GM18505 (cell line): ENCODE results near the gene GRID1.

ENCODE experiments used
- ATAC-seq: cut with Tn5 transposase; IDR thresholded peaks from one replicate; pipeline ENCODE4 v1.9.1; 2021; ENCODE audit not compliant: unreplicated experiment
- POLR2A ChIP-seq: IDR thresholded peaks from 4 replicates; pipeline ENCODE4 v1.6.1; 2011; ENCODE audit warnings: borderline replicate concordance; ENCODE audit not compliant: insufficient read depth, insufficient read length; ENCODE audit errors: extremely low read depth

Gene GRID1

DNA sequence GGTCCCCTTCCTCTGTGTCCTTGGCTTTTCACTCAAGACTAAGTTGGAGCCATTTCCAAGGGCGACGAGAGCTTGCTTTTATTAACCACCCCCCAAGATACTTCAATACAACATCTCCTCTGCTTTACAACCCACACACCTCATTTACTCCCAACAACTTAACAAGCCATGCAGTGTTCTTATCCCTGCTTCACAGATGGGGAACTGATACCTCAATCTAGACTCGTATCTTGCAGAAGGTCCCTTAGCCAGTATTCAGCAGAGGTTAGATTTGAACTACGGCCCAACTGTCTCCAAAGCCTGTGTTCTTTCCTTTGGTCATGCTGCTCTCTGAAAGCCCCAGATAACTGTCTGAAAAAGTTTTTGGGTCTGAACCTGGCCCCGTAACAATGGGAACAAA is 444.8 kb downstream of the GRID1 start:
- TF ChIP-seq POLR2A, result no peak
- ATAC-seq, result no peak

DNA sequence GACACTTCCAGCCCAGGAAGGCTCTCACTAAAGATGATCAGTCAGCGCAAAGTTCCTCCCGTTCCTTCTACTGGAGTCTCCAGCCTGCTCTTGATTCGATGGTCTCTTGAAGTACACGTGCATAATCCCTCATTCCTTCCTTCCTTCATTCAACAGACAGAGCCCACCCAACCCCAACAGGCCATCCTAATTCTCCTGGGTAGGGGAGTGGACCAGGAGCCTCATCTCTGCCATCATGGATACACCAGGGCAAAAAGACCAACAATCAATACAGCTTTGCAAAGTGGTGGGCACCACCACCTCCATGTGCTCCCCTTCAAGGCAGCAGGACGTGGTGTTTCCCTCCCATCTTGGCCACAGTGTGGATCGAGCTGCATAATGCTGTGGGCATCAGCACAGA is 446.3 kb downstream of the GRID1 start:
- no peak for TF ChIP-seq POLR2A
- no peak for ATAC-seq

DNA sequence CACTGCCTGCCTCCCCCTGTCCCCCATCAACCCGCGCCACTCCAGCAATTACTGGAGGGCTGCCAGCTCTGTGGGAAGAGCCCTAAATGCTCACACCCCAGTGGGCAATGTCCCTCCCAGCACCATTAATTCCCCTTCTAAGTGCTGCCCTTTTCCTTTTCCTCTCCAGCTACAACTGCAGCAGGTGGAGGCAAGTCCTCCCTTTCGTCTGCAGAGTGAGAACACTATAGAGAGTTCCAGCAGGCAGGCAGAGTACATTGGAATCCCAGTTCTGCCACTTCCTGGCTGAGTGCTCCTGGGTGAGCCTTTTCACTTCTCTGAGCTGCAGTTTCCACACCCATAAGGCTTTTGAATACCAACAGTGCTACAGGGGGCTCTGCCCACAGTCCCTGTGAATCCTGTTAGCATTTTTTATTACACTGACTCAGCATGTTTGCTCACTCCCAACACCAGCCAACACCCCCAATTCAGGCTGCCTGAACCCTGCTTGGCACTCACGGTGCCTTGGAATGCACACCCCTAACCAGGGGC is 447.0 kb downstream of the GRID1 start:
- ATAC-seq, result no peak
- no peak for TF ChIP-seq POLR2A

DNA sequence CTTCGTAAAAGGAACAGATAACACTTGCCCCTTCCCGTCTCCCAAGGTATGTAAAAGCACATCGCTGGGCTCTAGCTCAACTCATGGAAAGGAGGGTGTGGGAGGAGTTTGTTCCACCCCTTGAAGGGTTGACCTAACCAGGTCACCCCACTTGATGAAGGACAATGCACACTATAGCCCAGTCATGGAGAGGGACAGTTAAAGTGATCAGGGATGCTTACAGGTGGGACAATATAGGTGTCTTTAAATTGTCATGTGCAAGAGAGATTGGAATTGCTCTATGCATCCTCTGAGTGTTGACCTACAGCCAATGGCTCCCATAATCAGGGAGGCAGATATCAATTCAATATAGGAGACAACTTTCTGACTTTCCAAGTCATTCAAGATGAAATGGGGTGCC is 448.2 kb downstream of the GRID1 start:
- TF ChIP-seq POLR2A, result no peak
- ATAC-seq, result no peak

DNA sequence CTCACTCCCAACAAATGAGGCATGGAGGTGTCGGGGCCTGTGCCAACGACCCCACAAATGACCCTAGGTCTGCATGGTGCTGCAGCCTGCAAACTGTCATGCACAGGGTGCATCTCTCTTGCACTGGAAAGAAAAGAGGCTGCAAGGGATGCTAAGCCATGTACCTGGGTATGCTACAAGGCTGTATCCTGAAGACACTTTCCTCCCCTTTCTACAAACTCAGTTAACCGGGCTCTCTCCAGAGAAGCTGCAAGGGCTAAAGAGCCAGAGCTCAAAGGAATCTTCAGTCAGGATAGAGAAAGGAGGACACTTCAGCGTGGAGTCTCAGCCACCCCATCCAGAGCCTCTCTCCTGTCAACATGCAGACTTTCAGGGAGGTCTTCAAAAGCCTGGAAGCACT is 449.0 kb downstream of the GRID1 start:
- no peak for ATAC-seq
- TF ChIP-seq POLR2A, result no peak

DNA sequence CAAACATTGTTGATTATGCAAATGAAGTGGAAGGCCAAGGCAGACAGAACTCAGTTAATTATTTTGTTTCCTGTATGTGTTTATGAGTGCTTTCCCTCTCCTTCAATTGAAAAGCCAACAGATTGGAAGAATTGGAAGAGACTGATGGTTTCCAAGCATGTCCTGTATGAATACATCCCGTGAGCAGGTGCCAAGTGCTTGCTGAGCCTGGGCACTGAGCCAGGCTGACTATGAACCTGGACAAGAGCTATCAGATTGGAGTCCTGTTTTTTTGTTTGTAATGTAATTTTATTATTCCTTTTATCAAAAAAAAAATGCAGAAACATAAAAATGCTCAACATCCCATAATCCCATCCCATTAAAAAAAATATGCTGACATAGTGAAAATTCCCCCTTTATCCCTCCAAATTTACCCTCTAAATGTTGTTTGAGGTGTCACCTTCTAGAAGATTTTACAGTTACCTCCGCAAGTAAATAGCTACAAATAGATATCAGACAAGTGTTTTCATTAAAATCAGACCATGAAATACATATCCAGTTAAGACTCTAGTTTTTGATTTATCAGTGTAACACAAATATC is 449.5 kb downstream of the GRID1 start:
- TF ChIP-seq POLR2A, result no peak
- ATAC-seq, result no peak

DNA sequence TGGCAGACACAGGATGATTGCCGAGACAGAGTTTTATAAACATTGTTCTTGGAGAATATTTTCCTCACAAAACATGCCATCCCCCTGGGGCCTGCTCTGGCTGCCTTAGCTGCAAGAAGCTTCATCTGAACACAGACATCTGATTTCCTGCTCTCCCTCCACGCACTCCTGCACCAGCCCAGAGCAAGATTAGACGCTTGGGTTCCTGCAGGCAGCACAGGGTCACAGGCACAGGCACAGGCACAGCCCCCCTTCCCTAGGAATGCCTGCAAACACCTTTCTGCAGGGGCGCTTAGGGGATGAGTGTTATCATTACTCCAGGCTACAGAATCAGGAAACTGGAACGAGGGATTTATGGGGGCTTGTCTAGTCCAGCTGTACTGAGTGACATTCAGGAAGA is 450.3 kb downstream of the GRID1 start:
- no peak for ATAC-seq
- TF ChIP-seq POLR2A, result no peak

DNA sequence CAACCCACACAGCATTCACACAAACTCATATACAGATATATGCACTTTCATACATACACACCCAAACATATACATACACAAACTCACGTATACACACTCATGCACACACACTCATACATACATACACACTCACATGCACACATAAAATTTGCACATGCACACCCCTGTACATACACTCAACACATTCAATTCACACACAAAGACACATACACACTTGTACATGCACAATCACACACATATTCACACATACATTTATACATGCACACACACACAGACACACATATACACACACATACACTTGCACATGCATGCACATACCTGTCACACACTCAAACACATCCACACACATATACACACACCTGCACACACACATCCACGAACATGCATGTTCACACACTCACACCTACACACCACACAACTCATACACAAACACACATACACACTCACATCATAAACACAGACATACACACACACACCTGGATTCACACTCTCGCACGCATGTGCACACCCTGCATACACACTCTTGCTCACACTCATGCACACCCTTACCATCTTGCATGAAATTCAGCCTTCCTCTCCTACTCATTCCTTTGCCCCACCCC is 451.2 kb downstream of the GRID1 start:
- ATAC-seq, result no peak
- TF ChIP-seq POLR2A, result no peak

DNA sequence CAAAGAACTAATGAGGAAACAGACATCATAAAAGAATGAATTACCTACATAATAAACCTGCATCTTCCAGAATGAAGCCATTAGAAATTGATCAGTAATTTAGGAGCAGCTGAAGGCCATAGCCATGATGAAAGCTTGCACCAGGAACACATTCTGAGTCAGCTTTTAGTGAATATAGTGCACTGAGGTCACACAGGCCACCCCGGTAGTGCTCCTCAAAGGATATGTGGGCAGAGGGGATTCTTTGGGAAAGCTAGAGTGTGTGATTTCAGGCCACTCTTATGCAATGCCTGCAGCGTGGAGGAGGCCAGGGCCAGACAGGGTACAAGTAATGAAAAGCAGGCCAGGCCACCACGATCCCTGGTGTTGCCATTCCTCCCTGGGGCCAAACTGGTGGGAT is 451.9 kb downstream of the GRID1 start:
- ATAC-seq, result no peak
- no peak for TF ChIP-seq POLR2A

DNA sequence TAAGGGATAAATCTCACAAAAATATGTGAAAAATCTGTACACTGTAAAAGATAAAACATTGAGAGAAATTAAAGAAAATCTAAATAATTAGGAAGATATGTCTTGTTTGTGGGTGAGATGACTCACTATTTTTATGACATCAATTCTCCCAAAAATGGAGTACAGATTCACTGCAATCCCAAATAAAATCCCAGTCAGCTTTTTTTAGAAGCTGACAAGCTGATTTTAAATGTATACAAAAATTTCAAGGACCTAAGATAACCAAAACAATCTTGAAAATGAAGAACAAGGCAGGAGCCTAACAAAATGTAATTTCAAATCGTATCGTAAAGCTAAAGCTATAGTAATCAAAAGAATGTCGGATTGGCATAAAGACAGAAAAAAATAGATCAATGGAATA is 458.1 kb downstream of the GRID1 start:
- TF ChIP-seq POLR2A, result no peak
- no peak for ATAC-seq

DNA sequence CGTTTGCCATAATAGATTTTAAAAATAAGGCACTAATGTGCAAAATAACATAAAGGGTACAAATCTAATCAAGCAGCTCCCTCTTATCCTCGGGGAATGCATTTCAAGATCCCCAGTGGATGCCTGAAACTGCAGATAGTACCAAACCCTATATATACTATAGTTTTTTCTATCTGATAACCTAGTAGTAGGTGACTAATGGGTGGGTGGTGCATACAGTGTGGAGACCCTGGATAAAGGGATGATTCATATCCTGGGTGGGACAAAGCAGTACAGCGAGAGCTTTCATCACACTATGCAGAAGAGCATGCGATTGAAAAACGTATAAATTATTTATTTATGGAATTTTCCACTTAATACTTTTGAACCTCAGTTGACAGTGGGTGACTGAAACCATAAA is 464.5 kb downstream of the GRID1 start:
- TF ChIP-seq POLR2A, result no peak
- no peak for ATAC-seq

DNA sequence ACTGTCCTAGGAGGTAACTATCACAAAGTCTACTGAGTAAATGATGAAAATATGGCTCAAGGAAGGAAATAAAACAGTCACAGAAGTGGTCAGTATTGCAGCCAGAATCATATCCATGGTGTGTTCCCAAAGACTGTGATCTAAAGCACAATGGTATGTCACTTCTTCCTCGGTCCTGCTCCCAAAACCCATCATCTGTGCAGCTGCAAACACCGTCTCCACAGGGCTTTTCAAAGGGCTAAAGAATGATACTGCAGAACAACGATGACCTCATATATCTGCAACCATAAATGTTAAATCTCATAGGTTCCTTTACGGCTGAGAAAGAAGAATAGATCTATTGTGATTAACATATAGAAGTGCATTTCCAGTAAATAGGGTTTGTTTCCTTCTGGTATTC is 465.0 kb downstream of the GRID1 start:
- no peak for TF ChIP-seq POLR2A

DNA sequence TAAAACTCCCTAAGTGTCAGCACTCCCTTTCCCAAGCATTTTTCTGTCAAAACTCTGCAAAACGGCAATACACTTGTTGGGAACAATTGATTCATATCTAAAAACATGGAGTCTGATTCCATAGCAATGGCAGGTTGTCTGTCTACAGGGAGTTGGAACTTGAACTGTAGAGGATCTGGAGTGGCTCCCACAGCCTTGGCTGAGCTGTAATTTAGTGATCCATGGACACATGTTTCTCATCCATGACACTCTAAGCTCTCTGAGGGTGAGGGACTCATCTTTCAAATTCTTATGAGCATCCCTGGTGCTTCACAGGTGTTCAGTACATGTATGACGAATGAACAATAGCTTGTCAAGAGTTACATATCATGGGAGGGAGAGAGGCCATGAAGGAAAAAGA is 466.1 kb downstream of the GRID1 start:
- no peak for ATAC-seq
- no peak for TF ChIP-seq POLR2A

More for the DNA sequence above, 465.0 kb downstream of the GRID1 start:
- ATAC-seq, result no peak

DNA sequence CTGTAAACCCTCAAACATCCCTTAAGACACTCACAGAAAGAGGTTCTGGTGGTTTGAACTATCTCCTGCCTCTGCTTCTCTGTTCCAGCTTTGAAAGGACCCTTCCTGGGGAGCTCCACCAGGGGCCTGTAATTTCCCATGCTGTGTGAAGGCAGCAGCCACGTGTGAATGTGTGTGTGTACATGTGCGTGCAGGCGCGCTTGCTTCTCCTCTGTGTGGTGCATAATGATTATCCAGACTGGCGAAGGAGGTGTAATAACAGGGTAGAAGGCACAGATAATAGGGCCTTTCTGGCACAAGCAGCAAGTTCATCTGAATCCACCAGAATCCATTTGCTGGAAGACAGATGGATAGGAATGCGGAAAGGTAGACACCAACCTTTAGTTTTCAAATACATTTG is 466.5 kb downstream of the GRID1 start:
- TF ChIP-seq POLR2A, result no peak
- no peak for ATAC-seq
